Measurements from ENCODE around the gene AS3MT.

Gene AS3MT

DNA sequence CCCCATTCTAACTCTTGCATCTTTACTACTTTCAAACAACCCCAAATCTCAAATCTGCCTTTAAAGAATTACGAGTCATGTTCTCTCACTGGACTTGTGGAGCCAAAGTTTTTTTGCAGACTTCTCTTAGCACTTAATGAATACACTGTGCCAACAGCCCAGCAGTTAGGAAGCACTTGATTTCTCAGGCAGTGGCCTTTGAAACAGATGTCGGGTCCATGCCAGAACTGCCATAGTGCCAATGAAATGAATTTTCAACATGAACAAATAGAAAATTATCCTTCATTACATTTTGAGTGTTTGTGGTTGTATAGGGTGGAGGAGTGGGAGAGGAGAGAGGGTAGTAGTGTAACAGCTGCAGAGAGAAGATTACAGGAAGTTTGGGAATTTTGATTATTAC lies 9.4 kb upstream of the AS3MT start:
- Histone ChIP-seq H3K9me3 (ENCODE audit: insufficient read depth, low read depth, low read length) (no peaks in the 10 kb centered on the region), H3K4me1 (ENCODE audit: insufficient read depth, low read length) (peaks cover 12% of the 10 kb centered on the region), H3K27me3 (ENCODE audit: insufficient read depth, low read length) (no peaks in the 10 kb centered on the region), H3K9ac (ENCODE audit: low read depth, low read length) (no peak overlapping the region), H3K4me3 (ENCODE audit: low read length) (no peak overlapping the region), H3K36me3 (ENCODE audit: insufficient read depth, low read length) (peaks cover 19% of the 10 kb centered on the region; the same call in 1 of the 2 replicates), H3K27ac (ENCODE audit: low read depth, low read length) (no peak overlapping the region)
- WGBS = 96% methylated on average over 2 of the region's 2 CpGs

DNA sequence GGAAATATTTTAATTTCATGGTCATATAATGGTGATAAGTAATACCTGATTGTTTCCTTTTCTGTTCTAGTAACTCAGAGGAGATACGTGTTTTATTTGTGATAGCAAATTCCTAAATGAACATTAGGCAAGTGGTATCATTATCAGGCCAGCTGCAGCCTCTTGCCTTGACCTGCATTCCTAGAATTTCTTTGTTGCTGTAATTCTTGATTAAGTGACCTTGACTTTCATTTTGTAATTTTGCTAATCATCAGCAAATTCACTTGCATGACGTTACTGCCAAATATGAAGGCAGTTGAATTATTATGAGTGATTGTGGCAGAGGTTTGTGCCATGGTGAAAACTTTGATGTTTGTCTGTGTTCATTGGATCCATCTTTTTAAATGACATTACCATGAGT lies 5.6 kb upstream of the AS3MT start:
- Histone ChIP-seq H3K27ac (ENCODE audit: low read depth, low read length) (no peak overlapping the region), H3K4me1 (ENCODE audit: insufficient read depth, low read length) (no peaks in the 10 kb centered on the region), H3K9me3 (ENCODE audit: insufficient read depth, low read depth, low read length) (no peaks in the 10 kb centered on the region), H3K27me3 (ENCODE audit: insufficient read depth, low read length) (no peaks in the 10 kb centered on the region), H3K36me3 (ENCODE audit: insufficient read depth, low read length) (peaks cover 19% of the 10 kb centered on the region; the same call in 1 of the 2 replicates), H3K4me3 (ENCODE audit: low read length) (no peak overlapping the region), H3K9ac (ENCODE audit: low read depth, low read length) (no peak overlapping the region)
- WGBS = 96% methylated on average over 2 of the region's 2 CpGs

DNA sequence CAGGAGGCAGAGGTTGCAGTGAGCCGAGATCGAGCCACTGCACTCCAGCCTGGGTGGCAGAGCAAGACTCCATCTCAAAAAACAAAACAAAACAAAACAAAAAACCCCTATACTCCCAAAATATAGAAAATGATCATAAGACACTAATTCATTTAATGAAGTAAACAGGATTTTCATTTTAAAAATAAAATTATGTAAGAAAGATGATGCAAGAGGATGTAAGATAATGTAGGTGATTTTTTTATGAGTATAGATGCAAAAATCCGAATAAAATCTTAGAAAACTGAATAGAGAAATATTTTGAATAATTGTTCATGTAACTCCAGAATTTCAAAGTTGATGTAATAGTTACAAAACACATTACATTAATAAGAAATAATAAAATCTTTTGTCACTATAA lies 3.6 kb upstream of the AS3MT start:
- Histone ChIP-seq H3K4me3 (ENCODE audit: low read length) (no peak overlapping the region), H3K9ac (ENCODE audit: low read depth, low read length) (no peak overlapping the region), H3K4me1 (ENCODE audit: insufficient read depth, low read length) (no peaks in the 10 kb centered on the region), H3K36me3 (ENCODE audit: insufficient read depth, low read length) (peaks cover 16% of the 10 kb centered on the region; the same call in 1 of the 2 replicates), H3K27me3 (ENCODE audit: insufficient read depth, low read length) (no peaks in the 10 kb centered on the region), H3K9me3 (ENCODE audit: insufficient read depth, low read depth, low read length) (no peaks in the 10 kb centered on the region), H3K27ac (ENCODE audit: low read depth, low read length) (no peak overlapping the region)
- WGBS = 100% methylated on average over 3 of the region's 3 CpGs

DNA sequence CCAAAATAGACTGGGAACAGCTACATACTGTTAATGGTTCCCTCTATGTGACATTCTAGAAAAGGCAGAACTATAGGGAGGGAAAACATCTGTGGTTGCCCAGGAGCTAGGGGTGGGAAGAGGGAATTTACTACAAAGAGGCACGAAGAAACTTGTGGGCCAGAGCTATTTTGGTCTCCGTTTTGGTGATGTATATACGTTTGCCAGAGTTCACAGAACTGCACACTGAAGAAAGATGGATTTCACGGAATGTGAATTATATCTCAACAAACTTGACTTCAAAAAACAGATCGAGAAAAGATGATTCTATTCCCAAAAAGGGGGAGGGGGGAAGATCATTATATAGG lies 386 bp upstream of the AS3MT start:
- Histone ChIP-seq H3K9ac (ENCODE audit: low read depth, low read length) (peak overlapping the region; percentile 57; the same call in 1 of the 2 replicates), H3K27me3 (ENCODE audit: insufficient read depth, low read length) (no peaks in the 10 kb centered on the region), H3K9me3 (ENCODE audit: insufficient read depth, low read depth, low read length) (no peaks in the 10 kb centered on the region), H3K36me3 (ENCODE audit: insufficient read depth, low read length) (no peaks in the 10 kb centered on the region), H3K4me3 (ENCODE audit: low read length) (peak overlapping the region; percentile 65), H3K27ac (ENCODE audit: low read depth, low read length) (no peak overlapping the region), H3K4me1 (ENCODE audit: insufficient read depth, low read length) (no peaks in the 10 kb centered on the region)
- WGBS = 9% methylated on average over 4 of the region's 5 CpGs

DNA sequence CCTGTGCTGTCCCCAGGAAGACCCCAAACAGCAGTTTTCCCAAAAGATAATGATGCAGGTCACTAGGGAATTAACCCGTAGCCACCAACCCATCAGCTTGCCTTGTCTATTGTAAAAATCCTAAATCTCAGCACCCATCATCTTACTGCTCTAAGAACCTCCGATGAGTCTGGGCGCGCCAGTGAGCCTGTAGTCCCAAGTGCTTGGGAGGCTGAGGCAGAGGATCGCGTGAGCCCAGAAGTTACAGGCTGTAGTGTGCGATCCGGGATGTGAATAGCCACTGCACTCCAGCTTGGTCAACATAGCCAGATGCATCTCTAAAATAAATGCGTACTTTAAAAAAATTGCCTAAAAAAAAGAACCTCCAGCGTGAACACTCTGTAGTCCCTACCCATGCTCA lies 951 bp downstream of the AS3MT start:
- Histone ChIP-seq H3K4me1 (ENCODE audit: insufficient read depth, low read length) (no peaks in the 10 kb centered on the region), H3K27ac (ENCODE audit: low read depth, low read length) (no peak overlapping the region), H3K36me3 (ENCODE audit: insufficient read depth, low read length) (no peaks in the 10 kb centered on the region), H3K9me3 (ENCODE audit: insufficient read depth, low read depth, low read length) (no peaks in the 10 kb centered on the region), H3K9ac (ENCODE audit: low read depth, low read length) (peak overlapping the region; percentile 80), H3K27me3 (ENCODE audit: insufficient read depth, low read length) (no peaks in the 10 kb centered on the region), H3K4me3 (ENCODE audit: low read length) (peak overlapping the region; percentile 65)
- 84% methylated on average over 10 of the region's 10 CpGs for WGBS

DNA sequence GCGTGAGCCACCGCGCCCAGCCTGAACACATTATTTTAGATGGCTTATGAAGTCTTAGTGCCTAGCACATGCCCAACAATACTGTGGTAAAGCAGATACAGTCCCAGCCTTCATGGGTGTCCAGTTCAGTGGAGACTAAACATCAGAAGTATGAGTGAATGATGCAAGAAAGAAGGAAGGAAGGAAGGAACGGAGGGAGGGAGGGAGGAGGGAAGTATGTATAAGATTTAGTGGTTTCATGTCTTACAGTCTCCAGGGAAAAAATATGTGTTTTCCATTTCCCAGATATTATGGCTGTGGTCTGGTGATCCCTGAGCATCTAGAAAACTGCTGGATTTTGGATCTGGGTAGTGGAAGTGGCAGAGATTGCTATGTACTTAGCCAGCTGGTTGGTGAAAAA lies 2.9 kb downstream of the AS3MT start:
- Histone ChIP-seq H3K27ac (ENCODE audit: low read depth, low read length) (no peak overlapping the region), H3K4me1 (ENCODE audit: insufficient read depth, low read length) (no peaks in the 10 kb centered on the region)
- 93% methylated on average over 4 of the region's 4 CpGs for WGBS

DNA sequence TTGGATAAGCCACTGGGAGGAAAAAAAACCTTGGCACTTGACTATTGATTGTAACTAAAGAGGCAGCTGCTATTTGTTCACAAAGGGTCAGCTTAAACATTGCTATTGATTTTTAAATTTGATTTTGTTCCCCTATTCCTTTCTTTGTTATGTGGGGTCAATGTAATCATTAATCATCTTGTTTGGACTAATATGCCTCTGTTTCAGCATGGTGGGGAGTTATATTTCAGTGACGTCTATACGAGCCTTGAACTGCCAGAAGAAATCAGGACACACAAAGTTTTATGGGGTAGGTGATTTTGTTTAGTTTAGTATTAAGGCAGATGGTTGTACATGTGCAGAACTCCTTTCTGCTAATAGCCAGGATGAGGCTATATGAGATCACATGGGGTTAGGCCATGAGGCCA lies 7.5 kb downstream of the AS3MT start:
- Histone ChIP-seq H3K4me1 (ENCODE audit: insufficient read depth, low read length) (no peaks in the 10 kb centered on the region), H3K9me3 (ENCODE audit: insufficient read depth, low read depth, low read length) (no peaks in the 10 kb centered on the region), H3K36me3 (ENCODE audit: insufficient read depth, low read length) (peaks cover 10% of the 10 kb centered on the region; the same call in 1 of the 2 replicates), H3K27ac (ENCODE audit: low read depth, low read length) (no peak overlapping the region), H3K4me3 (ENCODE audit: low read length) (no peak overlapping the region), H3K9ac (ENCODE audit: low read depth, low read length) (no peak overlapping the region), H3K27me3 (ENCODE audit: insufficient read depth, low read length) (no peaks in the 10 kb centered on the region)
- whole genome bisulfite sequencing = 95% methylated on average over 2 of the region's 2 CpGs

More for the DNA sequence above, 2.9 kb downstream of the AS3MT start:
- no peaks in the 10 kb centered on the region for H3K27me3 ChIP-seq (ENCODE audit: insufficient read depth, low read length)
- H3K4me3 ChIP-seq (ENCODE audit: low read length) = no peak overlapping the region
- no peaks in the 10 kb centered on the region for H3K9me3 ChIP-seq (ENCODE audit: insufficient read depth, low read depth, low read length)
- H3K36me3 ChIP-seq (ENCODE audit: insufficient read depth, low read length) = no peaks in the 10 kb centered on the region
- H3K9ac ChIP-seq (ENCODE audit: low read depth, low read length) = no peak overlapping the region

DNA sequence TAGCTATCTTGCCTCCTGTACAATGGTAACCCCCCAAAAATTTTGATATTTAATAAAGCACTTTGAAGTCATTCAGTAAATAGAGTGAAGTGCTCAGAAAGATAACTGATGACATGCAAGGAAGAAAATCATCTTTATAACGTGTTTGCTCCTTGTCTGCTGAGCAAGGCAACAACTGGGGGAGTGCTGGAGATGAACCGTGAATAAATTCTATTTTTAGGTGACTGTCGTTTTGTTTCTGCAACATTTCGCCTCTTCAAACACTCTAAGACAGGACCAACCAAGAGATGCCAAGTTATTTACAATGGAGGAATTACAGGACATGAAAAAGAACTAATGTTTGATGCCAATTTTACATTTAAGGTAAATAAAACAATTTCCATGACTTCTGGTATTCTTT lies 9.4 kb downstream of the AS3MT start:
- Histone ChIP-seq H3K27ac (ENCODE audit: low read depth, low read length) (no peak overlapping the region), H3K9me3 (ENCODE audit: insufficient read depth, low read depth, low read length) (no peaks in the 10 kb centered on the region), H3K27me3 (ENCODE audit: insufficient read depth, low read length) (no peaks in the 10 kb centered on the region), H3K4me1 (ENCODE audit: insufficient read depth, low read length) (no peaks in the 10 kb centered on the region), H3K36me3 (ENCODE audit: insufficient read depth, low read length) (peaks cover 10% of the 10 kb centered on the region; the same call in 1 of the 2 replicates), H3K9ac (ENCODE audit: low read depth, low read length) (no peak overlapping the region), H3K4me3 (ENCODE audit: low read length) (no peak overlapping the region)
- 95% methylated on average over 4 of the region's 4 CpGs for WGBS

DNA sequence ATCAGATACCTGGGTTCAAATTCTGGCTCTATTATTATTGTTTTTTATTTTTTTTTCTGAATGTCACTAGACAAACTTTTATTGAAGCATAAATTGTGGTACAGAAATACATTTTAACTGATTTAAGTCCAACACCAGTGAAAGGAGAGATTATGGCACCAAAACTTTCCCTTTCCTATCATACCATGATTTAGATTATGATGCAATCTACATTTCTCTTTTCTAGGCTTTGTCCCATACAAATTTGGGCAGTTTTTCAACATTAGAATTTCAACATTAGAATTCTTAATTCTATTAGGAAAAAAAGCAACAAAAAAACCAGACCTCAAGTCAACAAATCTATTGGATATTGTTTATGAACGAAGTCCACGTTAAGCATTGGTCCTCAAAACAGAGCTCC lies 11.0 kb downstream of the AS3MT start:
- H3K9me3 ChIP-seq (ENCODE audit: insufficient read depth, low read depth, low read length) = no peaks in the 10 kb centered on the region
- H3K36me3 ChIP-seq (ENCODE audit: insufficient read depth, low read length) = peaks cover 10% of the 10 kb centered on the region; the same call in 1 of the 2 replicates
- no peaks in the 10 kb centered on the region for H3K4me1 ChIP-seq (ENCODE audit: insufficient read depth, low read length)
- H3K27ac ChIP-seq (ENCODE audit: low read depth, low read length) = no peak overlapping the region
- 92% methylated on average over 2 of the region's 2 CpGs for WGBS
- H3K27me3 ChIP-seq (ENCODE audit: insufficient read depth, low read length) = no peaks in the 10 kb centered on the region
- H3K9ac ChIP-seq (ENCODE audit: low read depth, low read length) = no peak overlapping the region
- no peak overlapping the region for H3K4me3 ChIP-seq (ENCODE audit: low read length)

DNA sequence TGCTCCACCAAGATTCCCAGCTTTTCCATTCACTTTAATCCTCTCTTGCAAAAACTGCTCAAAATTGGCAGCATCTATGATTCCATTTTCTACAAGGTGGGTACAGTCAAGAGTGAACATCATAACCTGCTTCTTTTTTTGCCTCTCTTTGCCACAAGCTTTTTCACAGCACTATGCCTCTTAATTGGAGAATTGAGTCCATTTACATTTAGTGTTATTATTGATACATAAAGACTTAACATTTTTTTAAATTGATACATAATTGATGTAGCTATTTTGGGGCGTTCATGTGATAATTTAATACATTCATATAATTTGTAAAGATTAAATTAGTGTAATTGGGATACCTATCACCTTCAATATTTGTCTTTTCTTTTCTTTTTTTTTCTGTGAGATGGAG lies 18.8 kb downstream of the AS3MT start:
- H3K4me1 ChIP-seq (ENCODE audit: insufficient read depth, low read length) = no peaks in the 10 kb centered on the region
- WGBS = no CpG with 5 or more reads among the region's 1 CpG
- peaks cover 7% of the 10 kb centered on the region for H3K36me3 ChIP-seq (ENCODE audit: insufficient read depth, low read length)
- no peak overlapping the region for H3K9ac ChIP-seq (ENCODE audit: low read depth, low read length)
- H3K27me3 ChIP-seq (ENCODE audit: insufficient read depth, low read length) = no peaks in the 10 kb centered on the region
- no peak overlapping the region for H3K4me3 ChIP-seq (ENCODE audit: low read length)
- H3K9me3 ChIP-seq (ENCODE audit: insufficient read depth, low read depth, low read length) = no peaks in the 10 kb centered on the region
- H3K27ac ChIP-seq (ENCODE audit: low read depth, low read length) = no peak overlapping the region

DNA sequence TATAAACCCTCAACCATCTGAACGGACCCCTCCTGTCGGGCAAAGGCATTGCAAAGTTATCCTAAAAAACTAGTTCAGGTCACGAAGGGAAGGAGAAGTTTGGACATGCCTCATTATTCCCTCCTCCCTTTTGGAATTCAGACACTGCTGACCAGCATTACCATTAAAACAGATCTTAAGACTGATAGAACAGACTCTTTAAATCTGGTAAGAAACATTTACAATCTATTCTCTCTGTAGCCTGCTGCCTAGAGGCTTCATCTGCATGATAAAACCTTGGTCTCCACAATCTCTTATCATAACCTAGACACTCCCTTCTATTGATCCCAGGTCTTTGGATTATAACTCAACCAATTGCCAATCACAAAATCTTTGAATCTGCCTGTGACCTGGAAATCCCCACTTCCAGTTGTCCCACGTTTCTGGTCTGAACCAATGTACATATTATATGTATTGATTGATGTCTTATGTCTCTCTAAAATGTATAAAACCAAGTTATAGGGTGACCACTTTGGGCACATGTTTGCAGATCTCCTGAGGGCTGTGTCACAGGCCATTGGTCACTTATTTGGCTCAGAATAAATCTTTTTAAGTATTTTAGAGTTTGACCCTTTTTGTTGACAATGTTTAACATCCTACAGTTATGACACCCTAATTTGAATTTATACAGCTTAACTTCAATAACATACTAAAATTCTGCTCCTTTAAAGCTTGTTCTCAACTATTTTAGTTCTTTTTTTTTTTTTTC lies 25.4 kb downstream of the AS3MT start:
- Histone ChIP-seq H3K27me3 (ENCODE audit: insufficient read depth, low read length) (no peaks in the 10 kb centered on the region), H3K9ac (ENCODE audit: low read depth, low read length) (no peak overlapping the region), H3K4me3 (ENCODE audit: low read length) (no peak overlapping the region), H3K27ac (ENCODE audit: low read depth, low read length) (peak overlapping the region; percentile 41; the same call in 1 of the 2 replicates), H3K36me3 (ENCODE audit: insufficient read depth, low read length) (peaks cover 9% of the 10 kb centered on the region; the same call in 1 of the 2 replicates), H3K4me1 (ENCODE audit: insufficient read depth, low read length) (peaks cover 5% of the 10 kb centered on the region; the same call in 1 of the 2 replicates), H3K9me3 (ENCODE audit: insufficient read depth, low read depth, low read length) (no peaks in the 10 kb centered on the region)
- WGBS = 82% methylated on average over 3 of the region's 4 CpGs

DNA sequence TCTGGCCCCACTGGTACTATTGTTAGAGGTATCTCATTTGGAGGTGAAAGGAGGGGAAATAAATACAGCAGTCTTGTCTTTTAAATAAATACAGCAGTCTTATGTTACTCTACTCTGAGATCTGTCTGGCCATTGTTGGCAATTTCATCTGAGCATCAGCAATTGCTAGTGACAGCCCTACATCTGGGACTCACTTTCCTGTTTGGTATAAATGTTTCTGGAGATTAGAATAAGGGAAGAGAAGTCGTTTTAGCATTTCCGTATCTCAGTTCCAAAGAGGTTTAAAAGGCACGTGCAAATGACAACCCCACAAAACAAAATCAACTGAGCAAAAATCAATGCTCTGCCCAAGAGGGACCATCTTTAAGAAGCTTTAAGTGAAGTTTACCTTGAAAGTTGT lies 30.7 kb downstream of the AS3MT start:
- H3K27ac ChIP-seq (ENCODE audit: low read depth, low read length) = no peak overlapping the region
- H3K9ac ChIP-seq (ENCODE audit: low read depth, low read length) = no peak overlapping the region
- H3K27me3 ChIP-seq (ENCODE audit: insufficient read depth, low read length) = no peaks in the 10 kb centered on the region
- H3K4me3 ChIP-seq (ENCODE audit: low read length) = no peak overlapping the region
- H3K9me3 ChIP-seq (ENCODE audit: insufficient read depth, low read depth, low read length) = no peaks in the 10 kb centered on the region
- no peaks in the 10 kb centered on the region for H3K36me3 ChIP-seq (ENCODE audit: insufficient read depth, low read length)
- H3K4me1 ChIP-seq (ENCODE audit: insufficient read depth, low read length) = no peaks in the 10 kb centered on the region
- WGBS = 89% methylated on average over 3 of the region's 3 CpGs

Measured in HUES64 (cell line).